ENCODE measurements around the gene THRAP3.
"Not testable (repeated sequence)": the region's sequence is repeated elsewhere in the genome, so short reads cannot be mapped to it uniquely, and the experiment has no call there.

Gene THRAP3

GRCh38 chr1:36238433-36238832 is 14.2 kb downstream of the THRAP3 start:
- intact Hi-C loops (cut with DNase I), result no loop called here

DNA sequence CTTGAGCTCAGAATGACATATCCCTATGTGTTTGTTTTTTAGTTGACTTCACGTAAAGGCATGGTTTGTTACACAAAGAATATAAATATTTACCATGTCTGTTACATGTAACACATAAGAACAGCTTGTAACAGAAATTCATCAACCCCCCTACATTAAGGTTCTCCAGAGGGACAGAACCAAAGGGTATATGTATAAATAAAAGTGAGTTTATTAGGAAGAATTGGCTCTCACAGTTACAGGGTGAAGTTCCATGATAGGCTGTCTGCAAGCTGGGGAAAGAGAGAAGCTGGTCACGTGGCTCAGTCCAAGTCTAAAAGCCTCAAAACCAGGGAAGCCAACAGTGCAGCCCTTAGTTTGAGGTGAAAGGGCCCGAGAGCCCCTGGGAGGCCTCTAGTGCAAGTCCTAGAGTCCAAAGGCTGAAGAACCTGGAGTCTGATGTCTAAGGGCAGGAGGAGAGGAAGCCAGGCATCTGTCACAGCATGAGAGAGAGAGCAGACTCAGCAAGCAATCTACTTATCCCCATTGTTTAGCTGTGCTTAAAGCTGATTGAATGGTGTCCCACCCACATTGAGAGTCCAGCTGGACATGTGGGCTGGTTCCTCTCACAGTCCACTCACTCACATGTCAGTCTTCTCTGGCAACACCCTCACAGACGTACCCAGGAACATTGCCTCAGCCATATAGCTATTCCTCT is 15.8 kb downstream of the THRAP3 start:
- DNase-seq, result peak in 5 of 42 donors; percentile 14 to 50 (median 25)
- intact Hi-C loops (cut with DNase I), result no loop called here

More at GRCh38 chr1:36238433-36238832, 14.2 kb downstream of the THRAP3 start:
- DNase-seq, result no peak

GRCh38 chr1:36247538-36247937 is 23.3 kb downstream of the THRAP3 start:
- intact Hi-C loops (cut with DNase I), result no loop called here

GRCh38 chr1:36248250-36248894 is 24.1 kb downstream of the THRAP3 start:
- peak in 1 of 42 donors; percentile 8 for DNase-seq
- intact Hi-C loops (cut with DNase I), result no loop called here

More at GRCh38 chr1:36247538-36247937, 23.3 kb downstream of the THRAP3 start:
- no peak for DNase-seq

- no peak for DNase-seq
- intact Hi-C loops (cut with DNase I), result no loop called here
Measured at GRCh38 chr1:36251794-36252481, 27.7 kb downstream of the THRAP3 start.

DNA sequence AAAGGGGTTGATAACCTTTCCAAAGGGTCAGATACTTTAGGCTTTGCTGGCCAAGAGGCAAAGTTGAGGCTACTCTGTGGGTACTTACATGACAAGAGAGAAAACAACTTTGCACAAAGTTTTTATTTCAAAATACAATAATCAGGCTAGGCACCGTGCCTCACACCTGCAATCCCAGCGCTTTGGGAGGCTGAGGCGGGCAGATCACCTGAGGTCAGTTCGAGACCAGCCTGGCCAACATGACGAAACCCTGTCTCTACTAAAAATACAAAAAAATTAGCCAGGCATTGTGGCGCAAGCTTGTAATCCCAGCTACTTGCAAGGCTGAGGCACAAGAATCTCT is 28.2 kb downstream of the THRAP3 start:
- intact Hi-C loops (cut with DNase I); DNase-seq: not testable (repeated sequence)

- peak in 1 of 42 donors; percentile 8 for DNase-seq
- intact Hi-C loops (cut with DNase I), result no loop called here
Measured at GRCh38 chr1:36253161-36253862, 29.1 kb downstream of the THRAP3 start.

- intact Hi-C loops (cut with DNase I), result no loop called here
- DNase-seq, result no peak
Measured at GRCh38 chr1:36256558-36257374, 32.5 kb downstream of the THRAP3 start.

DNA sequence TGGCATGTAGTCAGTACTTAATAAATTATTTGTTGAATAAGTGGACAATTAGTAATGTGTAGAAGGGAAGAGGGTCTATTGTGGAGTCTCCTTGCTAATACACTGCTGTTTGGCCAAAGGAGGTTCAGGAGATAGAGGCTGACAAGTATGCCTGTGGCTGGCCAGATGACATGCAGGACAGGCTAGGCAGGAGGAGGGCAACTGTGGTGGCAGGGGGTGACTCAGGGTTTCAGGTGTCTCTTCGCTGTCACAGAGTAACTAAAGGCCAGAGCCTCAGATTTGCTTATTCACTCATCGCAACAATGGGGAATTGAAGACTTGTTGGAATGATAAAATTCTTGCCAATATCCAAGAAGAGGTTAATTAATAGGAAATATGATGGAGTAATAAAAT is 33.1 kb downstream of the THRAP3 start:
- DNase-seq, result no peak
- intact Hi-C loops (cut with DNase I), result no loop called here

GRCh38 chr1:36258960-36259344 is 34.7 kb downstream of the THRAP3 start:
- DNase-seq, result no peak
- intact Hi-C loops (cut with DNase I), result no loop called here

GRCh38 chr1:36268981-36269380 is 44.7 kb downstream of the THRAP3 start:
- intact Hi-C loops (cut with DNase I), result no loop called here
- DNase-seq, result no peak

DNA sequence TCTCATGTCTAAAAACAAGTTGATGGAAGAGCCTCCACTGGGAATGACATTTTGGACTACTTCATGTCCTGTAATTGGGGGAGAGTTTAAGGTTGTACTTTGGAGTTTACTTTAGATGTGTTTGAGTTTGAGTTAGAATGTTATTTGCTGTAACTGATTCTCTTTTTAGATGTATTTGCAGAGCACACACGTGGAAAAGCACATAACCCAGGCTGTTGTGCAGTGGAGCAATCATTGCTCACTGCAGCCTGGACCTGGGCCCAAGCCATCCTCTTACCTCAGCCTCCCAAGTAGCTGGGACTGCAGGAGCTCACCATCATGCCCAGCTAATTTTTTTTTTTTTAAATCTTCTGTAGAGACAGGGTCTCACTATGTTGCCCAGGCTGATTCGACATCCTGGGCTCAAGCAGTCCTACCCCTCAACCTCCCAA is 45.2 kb downstream of the THRAP3 start:
- intact Hi-C loops (cut with DNase I), result no loop called here
- no peak for DNase-seq

DNA sequence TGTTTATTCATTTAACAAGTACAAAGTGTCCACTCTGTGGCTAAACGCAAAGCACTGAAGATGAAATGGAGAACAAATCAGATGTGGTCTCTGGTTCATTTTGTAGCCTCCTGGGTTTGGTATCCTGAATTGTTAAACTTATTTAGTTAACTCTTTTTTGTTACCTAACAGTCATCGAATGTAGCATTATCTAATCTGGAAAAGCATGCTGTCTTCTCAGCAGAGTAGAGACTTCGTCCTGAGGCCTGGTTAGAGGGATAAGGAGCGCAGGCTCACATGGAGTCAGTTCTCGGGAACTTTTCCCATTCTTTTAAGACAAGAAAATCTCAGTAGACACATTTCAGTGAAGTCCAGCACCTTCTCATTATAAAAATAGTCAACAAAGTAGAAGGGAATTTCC is 48.8 kb downstream of the THRAP3 start:
- intact Hi-C loops (cut with DNase I), result no loop called here
- DNase-seq, result no peak

GRCh38 chr1:36274201-36274600 is 50.0 kb downstream of the THRAP3 start:
- no peak for DNase-seq
- intact Hi-C loops (cut with DNase I), result no loop called here

GRCh38 chr1:36276688-36277087 is 52.4 kb downstream of the THRAP3 start:
- no peak for DNase-seq
- intact Hi-C loops (cut with DNase I), result no loop called here

GRCh38 chr1:36279110-36279788 is 55.0 kb downstream of the THRAP3 start:
- intact Hi-C loops (cut with DNase I), result no loop called here
- peak in 1 of 42 donors; percentile 22 for DNase-seq

DNA sequence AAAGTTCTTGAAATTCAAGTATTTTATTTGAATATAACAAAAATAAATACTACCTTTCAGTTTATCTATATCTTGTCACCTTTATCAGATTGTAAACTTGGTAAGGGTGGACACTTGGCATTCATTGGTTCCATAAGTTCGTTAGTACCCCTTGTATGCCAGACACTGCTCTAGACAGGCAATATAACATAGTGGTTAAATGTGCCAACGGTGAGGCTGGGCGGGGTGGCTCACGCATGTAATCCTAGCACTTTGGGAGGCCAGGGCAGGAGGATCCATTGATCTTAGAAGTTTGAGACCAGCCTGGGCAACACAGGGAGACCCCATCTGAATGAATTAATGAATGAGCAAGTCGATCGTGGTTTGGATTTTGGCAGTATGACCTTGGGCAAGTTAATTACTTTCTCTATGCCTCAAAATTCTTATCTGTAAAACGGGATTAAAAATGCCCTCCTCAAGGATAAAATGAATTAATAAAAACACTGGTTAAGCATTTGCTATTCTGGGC is 55.6 kb downstream of the THRAP3 start:
- intact Hi-C loops (cut with DNase I), result no loop called here

GRCh38 chr1:36284061-36284460 is 59.8 kb downstream of the THRAP3 start:
- no peak for DNase-seq
- intact Hi-C loops (cut with DNase I), result no loop called here

More for the DNA sequence above, 55.6 kb downstream of the THRAP3 start:
- DNase-seq, result no peak

All from head of caudate nucleus (tissue), 42 donors.